Astrocyte (in vitro differentiated cells and primary cell): ENCODE data around the gene ANKRD1.

ENCODE experiments used
- CTCF ChIP-seq: IDR thresholded peaks from 2 replicates; pipeline ENCODE4 v1.5.1; 2011; ENCODE audit warnings: low read depth, mild to moderate bottlenecking, inconsistent platforms, low read length, moderate library complexity; ENCODE audit not compliant: insufficient read depth
- EZH2 ChIP-seq: IDR thresholded peaks from 2 replicates; pipeline ENCODE4 v1.6.1; 2012; ENCODE audit warnings: mild to moderate bottlenecking, low read length, inconsistent platforms; ENCODE audit not compliant: insufficient read depth

DNA sequence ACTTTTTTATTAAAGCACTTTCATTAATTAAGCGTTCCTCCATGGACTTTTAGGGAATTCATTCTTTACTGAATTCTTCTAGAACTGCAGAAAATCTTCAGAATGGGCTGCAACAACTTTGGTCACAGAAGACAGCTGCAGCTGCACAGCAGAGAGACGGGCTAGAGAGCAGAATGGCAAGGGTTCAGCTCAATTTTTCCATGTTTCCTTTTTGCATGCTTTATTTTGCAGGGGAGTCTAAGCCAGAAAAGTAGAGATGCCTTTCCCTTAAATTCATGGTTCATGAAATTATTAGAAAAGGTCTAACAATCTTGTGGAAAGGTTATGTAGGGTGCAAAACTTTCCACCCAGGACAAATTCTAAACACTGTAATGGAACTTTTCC, 15.4 kb upstream of the ANKRD1 start:
- TF ChIP-seq CTCF (no peak), EZH2 (no peak)
